ENCODE measurements around the gene TENT5C.
A peak's percentile ranks its signal among the peaks of the same experiment; 100 is the strongest.

The TENT5C gene

DNA sequence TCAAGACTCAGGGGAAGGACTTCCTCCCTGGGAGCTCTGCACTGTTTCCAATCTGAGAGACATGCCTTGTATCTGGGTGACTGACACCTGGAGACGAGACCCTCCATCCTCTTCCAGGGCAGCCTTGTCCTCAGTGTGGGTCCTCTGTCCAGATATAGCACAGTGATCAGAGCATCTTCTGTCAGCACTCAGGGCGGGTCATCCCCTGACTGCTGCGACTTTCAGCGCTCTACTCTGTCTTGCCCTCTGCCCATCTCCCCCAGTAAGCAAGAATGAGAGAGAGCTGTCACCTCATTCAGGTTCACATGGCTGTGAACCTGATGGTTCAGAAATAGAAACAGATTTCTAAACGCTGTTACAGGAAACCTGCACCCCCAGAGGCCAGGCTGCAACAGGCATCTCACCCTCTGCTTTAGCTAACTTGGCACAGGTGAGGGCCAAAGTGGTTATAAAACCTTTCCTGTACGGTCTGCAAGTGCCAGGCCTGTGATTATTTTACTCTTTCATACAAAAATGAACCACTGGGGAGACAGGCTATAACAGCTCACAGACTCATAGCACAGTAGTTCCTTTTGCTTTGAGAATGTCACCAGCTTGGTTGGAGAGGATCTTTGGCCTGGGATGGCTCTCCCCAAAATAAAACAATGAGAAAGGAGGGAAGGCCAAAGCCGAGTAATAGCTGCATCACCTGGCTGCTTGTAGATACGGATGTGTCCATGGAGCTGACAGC, 11.4 kb upstream of the TENT5C start:
- DNase-seq, result no peak

DNA sequence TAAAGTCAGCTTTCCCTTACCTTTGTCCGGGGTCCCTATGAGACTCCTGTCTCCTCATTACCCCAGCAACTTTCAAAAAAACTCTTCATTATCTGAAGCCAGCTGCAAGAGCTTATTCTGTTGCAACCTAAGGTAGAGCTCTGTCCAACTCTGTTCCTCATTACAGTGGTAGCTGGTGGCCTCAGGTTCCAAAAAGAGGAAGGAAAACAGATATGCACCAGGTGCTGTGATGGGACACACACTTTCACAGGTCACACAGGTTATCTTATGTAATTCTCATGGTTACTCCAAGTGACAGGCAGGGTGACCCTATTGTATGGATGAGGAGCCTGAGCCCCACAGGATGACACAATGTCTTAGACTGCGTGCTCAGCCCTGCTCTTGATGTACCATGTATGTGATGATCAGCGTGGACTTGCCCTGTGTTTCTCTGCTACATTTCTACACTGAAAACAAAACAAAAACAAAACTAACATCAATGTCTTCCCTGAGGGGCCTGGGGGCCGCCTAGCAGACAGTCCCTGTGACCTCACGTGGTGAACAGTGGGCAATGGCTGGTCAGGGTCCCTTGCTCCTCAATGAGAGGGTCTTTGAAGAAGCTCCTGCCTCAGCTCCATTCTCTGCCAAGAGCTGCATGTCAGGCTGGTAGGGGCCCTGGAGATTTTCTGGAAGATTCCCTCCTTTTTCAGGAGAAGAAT, 9.7 kb upstream of the TENT5C start:
- no peak for DNase-seq

DNA sequence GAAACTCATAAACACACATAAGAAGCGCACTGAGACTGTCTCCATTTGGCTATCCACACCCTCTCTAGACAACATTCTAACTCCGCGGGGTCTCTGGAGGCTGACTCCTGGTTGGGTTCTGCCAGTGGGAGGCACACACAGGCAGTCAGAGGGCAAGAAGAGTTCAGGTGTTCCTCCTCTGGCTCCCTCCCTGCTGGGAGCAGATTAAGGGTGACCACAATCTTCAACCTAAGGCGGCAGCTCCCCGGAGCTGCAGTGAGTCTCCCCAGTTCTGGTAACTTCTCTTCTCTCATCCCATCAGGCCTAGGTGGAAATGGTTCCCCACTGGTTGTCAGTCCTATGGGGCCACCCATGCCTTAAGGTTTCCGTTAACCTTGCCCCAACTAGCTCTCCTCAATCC, 7.4 kb upstream of the TENT5C start:
- no peak for DNase-seq

DNA sequence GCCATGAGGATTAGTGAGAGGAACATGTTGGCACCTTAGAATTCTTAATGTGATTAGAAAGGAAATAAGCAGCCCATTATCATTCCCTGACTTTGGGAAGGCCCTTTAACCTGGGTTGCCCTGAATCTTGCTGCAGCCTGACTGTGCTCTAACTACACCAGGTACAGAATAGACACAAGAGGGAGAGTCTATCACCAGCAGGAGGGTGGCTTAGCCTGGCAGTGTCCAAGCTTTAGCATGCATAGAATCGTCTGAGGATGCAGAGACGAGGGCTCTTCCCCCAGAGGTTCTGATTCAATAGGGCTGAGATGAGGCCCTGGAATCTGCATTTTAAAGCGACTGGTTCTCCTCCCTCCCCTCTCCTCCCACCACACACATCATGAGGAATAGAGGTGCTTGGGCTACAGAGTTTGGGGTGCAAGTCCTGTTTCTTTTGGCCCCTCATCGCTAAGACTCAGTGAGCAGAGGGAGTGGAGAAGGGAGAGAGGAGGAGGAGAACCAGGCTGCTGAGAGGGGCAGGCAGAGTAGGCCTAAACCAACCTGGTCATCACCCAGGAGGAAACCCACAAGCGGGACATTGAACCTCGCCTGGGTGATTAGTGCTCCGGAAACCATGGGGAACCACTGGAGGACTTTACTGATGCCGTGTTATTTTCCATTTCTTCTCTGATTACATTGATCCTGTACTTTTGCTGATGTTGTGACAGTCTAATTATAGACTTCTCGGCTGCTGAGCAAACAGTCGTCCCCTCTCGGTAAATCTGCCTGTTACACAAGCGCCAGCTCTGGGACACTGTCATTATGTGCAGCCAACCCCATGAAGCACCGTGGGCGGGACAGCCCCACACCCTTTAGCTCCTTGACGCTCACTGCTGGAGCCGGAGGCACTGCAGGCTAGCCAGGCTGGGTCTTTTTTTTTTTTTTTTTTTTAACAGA, 6.3 kb upstream of the TENT5C start:
- DNase-seq, result no peak

DNA sequence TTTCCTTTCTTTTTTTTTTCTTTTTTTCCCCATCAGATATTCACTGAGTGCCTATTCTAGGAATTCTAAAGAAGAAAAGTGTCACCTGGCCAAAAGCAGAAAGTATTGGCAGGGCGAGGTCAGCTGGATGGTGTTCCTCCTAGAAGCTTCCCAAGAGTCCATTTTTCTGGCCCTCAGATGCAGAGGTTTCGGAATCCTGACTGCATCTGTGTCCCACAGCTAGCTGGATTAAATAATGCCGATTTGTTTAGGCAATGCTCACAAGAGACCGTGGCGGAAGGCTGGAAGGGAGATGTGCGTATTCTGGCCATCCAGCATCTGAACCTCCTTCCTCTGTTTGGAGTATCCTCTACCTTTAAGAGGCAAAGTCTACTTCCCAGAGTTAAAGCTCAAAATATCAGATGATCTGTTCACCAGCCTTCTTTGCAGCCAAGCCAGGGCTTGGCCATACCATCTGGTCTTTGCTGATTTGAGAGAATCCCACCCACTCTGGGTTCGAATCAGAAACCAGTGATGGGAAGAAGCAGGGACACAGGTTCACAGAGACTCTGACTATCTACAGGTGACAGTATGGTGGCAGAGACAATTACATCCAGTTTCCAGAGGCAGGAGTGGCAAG, 5.4 kb upstream of the TENT5C start:
- DNase-seq, result no peak

DNA sequence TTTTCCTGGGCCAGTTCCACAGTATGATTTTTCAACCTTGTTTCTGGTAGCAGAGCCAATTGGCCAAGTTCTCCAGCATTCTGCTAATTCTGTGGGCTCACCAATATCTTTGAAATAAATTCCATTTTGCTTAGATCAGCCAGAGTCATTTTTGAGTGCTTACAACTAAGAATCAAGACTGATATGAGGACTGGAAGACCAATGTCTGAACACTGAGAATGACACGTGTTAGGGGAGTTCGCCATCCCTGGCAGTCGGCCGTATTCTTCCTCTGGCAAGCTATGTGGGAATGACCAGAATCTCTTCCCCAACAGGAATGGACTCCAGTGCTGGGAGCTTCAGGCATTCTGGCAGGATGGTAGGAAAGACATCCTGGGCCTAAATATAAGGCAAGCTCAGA, 4.9 kb upstream of the TENT5C start:
- DNase-seq, result peak; percentile 95

DNA sequence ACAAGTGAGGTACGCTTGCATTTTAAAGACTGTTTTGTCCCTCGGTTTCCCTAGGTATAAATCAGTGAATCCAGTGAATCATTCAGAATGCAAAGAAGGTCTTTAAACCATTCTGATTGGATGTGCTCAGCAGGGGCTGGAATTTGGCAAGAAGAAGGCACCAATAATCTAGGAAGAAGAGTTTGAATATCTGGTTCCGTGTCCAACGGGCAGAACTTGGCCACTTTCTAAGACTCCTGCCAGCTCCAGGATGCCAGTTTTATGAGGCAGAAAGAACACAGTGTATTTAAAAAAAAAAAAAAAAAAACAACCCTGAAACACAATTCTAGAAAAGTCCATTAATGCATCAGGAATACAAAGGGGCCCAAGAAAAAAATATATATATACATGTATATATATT, 3.0 kb upstream of the TENT5C start:
- DNase-seq, result no peak

DNA sequence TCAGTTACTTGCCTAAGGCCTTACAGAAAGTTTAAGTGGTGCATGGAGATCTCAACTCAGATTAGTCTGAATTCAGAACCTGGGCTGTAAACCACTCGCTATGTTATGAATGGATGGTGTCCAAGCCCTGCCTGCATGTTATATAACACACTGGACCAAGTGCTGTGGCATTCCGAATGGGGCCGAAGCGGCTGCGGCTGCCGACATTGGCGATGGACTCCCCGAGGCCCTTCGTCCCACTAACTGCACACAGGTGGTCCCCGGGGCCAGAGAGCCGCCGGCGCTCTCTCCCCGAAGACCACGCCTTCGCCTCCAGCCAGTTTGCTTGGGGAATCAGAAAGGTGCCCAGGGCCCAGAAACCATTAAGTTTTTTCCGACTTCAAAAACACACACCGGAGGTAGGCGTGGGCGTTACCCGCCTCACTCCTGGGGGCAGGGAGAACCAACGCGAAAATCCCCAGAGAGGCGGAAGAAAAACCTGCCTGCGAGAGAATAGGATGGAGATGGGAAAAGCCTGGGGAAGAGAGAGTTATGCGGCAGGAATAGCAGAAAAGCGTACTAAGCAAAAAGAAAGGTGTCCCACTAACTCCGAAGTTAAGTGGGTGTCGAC, 579 bp upstream of the TENT5C start:
- DNase-seq, result peak; percentile 5

DNA sequence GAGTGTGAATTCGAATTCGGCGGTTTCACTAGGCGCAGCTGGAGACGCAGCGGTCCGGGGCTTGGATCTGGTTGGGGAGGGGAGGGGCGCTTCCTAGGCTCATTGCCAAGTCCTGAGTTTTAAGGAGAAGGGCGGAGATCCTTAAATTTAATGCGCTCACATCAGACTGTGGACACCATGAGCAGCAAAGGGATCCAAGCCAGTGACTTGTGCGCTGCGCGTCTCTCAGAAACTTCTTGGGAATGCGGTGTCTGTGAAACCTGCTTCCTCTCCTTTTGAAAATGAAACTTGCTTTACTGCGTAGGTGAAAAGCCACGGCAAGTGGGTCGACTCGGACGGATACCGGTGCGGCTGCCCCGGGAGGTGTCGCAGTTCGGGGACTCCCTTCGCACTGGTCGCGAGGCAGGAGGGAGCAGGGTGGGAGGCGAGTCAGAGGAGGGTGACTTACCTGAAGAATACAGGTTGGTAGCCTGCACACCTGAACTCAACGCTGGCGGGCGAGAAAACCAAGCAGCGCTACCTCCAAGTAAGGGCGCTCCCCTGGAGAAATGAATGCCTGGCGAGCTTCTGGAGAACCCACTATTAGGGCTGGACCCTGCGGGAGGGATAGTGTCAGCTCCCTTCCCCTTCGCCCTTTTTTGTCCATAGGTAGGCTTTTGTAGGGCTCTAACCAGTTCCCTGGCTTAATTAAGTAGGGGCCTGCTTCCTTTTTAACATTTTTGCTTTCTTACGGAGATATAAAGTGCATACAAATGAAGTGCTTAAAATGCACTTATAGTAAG, 992 bp downstream of the TENT5C start:
- no peak for DNase-seq

DNA sequence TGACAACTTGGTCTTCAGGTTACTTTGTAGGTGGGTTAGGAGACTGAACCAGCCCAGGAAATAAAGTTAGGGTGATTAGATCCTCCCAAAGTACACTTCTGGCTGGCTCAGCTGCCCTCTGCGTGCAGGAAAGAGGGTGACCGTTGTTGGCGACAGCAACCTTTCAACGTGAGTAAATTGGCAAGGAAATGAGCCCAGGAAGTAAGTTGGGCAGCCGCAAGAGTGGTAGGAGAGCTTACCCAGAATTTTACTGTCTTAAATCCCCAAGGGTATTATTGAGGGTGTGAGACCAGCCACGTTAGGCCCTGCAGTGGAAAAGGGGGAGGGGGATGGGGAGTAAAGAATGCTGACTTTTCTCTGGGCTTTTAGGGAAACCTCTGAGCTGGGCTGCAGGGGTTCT, 1.6 kb downstream of the TENT5C start:
- DNase-seq, result no peak

DNA sequence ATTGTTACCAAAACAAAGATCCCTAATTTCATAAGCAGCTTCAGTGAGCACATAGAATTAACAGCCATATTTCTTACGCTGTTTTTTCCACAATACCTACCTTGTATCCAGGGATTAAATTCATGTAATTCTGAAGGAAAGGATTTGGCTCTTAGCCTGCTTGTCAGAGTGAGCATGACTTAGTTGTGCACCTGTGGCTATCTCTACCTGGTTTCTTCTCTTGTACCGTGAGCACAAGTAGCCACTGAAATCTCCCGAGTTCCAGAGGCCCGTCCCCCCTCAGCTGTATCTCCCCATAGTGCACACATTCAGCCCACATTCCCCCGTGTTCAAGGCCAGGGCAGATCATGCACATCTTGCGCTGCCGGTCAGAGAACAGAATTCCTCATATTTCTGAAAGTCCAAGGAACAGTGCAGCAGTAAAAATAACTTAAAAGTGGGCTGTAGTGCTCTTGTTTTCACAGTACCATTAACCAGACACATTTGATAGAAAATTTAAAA, 2.3 kb downstream of the TENT5C start:
- DNase-seq, result no peak

DNA sequence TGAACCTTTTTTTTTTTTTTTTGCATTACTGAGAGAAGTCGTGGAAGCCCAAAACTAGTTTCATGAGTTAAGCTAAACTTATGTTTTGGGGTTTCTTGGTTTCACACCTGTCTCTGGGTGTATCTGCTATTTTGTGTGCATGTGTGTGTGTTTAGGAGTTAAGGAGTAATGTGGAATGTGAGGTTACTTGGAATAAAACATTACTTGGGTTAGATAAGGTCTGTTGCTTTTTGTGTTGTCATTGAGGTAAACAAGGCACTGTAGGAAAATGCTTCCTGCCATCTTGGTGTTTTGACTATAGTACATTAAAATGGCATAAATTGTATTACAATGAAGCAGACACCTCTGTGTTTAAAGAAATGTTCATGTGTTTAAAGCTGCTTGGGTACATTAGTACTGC, 2.9 kb downstream of the TENT5C start:
- DNase-seq, result no peak

DNA sequence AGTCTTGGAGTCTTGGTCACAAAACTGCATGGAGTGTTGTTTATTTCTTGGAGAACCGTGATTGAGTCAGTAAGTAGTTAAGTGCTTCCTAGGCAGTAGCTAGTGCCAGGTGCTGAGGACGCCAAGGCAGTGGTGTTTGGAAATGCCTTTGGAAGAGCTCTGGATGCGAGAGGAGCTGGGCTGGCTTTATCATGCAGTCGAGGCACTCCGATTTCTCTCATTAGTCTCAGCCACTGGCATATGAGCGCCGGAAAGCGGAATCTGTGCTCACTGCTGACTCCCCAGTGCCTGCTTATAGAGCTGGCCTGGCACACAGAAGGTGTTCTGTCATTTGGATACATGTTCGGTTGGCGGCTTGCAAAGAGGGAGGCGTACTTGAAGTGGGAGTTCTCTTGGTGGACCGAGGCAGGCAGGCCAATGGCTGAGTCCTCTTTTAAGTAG, 3.6 kb downstream of the TENT5C start:
- no peak for DNase-seq

DNA sequence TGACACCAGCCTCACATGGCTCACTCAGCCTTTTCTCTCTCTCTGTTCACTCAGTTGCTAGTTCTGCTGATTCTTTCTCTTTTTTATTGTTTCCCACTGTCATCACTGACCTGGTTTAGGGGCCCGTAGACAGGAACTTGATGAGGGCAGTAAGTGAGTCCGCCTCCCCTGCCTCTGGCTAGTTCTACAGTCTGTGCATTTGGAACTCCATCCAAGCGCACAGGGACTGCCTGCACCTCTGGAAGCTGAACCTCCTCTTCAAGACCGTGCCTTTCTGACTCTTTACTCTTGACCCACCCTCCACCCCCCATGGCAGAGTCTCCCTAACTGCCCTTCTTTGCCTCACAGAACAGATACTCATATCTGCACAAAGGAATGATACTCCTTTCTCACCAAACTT, 4.2 kb downstream of the TENT5C start:
- no peak for DNase-seq

DNA sequence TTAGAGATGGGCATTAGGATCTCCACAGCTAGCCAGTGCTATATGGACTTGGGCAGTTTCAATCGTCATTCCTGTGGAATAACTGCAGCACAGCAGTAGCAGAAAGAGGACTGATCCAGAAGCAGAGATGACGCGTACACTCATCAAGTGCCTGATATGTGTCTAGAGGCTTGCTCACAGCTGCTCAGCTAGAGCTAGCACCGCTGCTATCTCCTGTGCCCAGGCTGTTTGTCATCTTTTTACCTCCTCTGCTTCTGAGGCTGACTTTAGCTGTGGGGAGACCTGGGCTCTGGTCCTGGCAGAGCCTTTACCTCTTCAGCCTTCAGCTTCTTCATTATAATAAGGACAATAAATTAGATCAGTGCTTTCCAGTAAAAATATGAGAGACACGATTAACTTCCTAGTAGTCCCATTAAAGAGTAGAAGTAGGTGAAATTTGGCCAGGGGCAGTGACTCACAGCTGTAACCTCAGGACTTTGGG, 5.3 kb downstream of the TENT5C start:
- DNase-seq, result no peak

DNA sequence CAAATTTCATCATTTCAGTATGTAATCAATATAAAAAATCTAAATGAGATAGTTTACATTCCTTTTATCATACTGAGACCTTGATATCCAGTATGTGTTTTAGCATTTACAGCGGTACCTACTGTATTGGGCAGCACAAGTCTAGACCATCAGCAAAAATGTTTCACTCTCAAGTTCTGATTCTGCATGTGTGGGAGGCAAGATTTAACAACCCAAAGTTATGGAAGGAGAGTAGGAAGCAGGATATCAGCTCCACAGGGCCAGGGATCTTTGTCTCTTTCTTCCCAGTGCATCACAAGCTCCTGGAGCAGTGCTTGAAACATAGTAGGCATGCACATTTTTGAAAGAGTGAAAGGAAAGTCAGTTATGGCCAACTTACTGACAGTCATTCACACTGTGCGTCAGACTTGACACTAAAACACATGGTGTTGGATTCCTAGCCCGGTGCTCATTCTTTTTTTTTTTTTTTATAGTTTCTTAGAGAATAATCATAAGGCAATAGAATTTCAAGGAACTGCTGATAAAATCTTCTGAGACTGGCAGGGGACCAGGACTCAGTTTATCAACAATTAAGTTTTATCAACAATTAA, 6.1 kb downstream of the TENT5C start:
- no peak for DNase-seq

DNA sequence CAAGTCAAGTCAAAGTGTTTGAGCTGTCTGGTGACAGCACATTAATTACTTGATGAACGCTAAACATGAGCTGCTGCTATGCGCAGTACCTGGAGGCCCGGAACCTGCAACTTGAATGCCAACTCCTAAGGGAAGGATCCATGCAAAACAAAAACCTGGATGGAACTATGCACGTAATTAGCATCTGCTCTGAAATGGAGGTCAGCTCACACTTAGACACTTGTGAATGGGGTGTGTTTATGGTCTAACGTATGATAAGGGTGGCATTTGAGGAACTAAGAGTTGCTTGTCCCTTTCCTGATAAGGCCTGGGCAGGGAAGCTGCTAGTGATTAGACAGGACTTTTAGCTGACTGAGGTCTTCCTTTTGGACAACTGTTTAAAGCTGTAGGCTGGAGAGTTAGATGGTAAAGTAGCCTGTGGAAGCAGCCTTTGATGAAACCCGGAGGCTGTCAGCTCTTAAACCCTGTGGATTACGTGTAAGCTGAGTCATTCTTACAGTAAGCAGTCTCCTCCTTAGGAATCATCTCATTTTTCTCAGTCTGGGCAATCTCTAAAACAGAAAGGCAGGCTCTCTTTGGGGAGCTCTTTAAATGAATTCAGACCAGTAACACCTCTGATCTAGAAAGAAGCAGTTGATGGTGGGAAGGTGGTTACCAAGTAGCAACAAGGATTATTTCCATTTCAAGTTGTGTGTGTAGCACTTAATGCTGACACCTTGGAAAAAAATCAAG, 6.8 kb downstream of the TENT5C start:
- DNase-seq, result peak; percentile 58

DNA sequence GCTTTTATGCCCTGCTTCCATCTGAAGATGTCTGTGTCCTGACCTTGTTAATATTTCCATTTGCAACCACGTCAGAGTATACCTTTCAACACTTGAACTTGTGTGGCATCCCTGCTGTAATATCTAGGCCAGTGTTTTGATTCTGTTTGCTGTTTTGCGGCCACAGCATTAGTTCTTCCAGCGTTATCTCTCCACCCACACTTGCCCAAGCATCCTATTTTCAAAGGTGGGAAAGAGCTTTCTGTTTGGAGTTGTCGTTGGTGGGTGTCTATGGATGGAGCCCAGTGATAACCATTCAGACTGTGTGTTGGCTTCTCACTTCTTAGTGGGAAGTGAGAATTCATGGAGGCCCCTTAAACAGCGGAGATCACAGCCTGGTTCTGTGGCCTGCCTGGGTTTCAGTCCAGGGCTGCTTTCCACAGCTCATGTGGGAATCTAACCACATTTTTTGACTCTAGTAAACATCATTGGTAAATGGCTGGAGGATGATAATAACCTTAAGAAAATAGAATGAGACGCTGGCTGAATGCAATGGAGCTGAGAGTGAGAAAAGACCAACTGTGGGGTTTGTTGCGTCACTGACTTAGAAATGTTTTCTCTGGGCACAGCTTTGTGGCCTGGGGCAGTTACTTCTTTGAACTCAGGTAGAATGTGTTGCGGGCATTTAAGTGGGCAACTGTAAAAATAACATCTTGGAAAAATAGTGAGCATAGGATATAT, 7.6 kb downstream of the TENT5C start:
- peak; percentile 41 for DNase-seq

DNA sequence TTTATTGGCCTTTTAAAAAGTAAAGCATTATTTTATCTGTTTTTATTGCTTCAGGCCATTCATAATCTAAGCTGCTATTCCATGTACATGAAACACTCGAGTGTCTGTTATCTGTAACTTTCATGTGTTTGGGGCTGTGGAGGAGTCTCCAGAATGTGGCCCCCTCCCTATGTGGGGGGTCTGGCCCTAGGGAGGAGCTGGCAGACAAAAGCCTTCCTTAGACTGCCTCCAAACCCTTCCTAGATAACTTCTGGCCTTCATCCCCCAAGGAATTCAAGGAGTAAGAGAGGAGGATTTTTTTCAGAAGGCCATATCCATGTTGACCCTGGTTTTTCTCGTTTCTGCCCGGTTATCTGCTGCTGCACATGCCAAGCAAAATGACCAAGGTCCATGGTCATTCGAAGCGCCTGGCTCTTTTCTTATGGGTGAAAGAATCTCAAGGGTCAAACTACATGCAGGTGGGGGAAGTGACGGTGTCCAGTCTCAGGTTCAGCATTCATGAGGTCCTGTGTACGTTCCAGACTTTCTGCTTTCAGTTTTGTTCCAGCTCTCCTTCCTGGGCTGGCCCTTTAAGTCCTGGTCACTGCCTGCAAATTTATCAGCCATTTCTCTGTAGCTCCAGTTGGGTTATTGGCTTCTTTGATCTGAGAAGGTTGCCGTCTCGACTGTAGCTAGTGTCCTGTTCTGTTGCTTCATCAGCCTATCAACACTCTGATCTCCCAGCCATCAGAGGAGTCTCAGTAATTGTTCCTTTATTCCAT, 8.3 kb downstream of the TENT5C start:
- DNase-seq, result peak; percentile 50

Data from NCI-H226 (cell line).